ENCODE results near the gene SEMA6B.
A peak's percentile ranks its signal among the peaks of the same experiment; 100 is the strongest.

Gene SEMA6B

DNA sequence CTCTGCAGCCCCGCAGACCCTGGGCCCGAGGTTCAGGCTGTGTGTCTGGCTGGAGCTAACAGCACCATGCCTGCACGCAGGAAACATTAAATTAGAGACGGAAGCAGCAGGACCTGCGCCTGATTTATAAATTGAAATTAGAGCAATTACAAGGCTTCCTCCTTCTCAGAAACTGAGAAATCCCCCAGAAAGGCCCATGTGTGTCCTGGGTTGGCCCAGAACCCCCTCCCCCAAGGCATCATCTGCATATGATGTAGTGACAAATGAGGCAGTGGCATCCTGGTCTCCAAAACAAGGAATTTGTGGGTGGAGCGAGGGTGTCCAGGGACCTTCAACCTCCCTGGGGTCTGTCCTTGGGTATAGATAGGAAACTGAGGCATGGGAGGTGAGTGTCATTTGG lies 27.2 kb upstream of the SEMA6B start:
- no peak for DNase-seq

- DNase-seq = no peak
Measured at GRCh38 chr19:4586245-4586644, 26.8 kb upstream of the SEMA6B start.

DNA sequence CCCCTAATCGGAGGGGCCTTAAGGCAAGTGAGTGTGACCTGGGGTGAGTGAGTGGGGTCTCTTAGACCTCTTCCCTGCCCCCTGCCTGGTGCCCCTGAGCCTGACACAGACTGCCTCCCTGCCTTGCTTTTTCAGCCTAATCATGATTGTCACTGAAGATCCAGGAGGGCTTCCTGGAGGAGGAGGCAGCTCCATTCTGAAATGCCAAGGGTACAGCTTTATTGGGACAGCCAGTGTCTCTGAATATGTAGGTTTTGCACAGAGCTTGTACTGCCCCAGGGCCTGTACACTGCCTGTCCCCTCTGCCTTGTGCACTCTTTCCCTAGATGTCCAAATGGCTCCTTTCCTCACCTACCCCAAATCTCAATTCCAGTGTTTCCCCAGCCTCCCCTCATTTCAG lies 26.1 kb upstream of the SEMA6B start:
- no peak for DNase-seq

- peak; percentile 63 for DNase-seq
Measured at GRCh38 chr19:4584670-4585460, 25.4 kb upstream of the SEMA6B start.

GRCh38 chr19:4583961-4584669 lies 24.6 kb upstream of the SEMA6B start:
- peak; percentile 51 for DNase-seq

- DNase-seq = no peak
Measured at GRCh38 chr19:4582980-4583842, 23.7 kb upstream of the SEMA6B start.

DNA sequence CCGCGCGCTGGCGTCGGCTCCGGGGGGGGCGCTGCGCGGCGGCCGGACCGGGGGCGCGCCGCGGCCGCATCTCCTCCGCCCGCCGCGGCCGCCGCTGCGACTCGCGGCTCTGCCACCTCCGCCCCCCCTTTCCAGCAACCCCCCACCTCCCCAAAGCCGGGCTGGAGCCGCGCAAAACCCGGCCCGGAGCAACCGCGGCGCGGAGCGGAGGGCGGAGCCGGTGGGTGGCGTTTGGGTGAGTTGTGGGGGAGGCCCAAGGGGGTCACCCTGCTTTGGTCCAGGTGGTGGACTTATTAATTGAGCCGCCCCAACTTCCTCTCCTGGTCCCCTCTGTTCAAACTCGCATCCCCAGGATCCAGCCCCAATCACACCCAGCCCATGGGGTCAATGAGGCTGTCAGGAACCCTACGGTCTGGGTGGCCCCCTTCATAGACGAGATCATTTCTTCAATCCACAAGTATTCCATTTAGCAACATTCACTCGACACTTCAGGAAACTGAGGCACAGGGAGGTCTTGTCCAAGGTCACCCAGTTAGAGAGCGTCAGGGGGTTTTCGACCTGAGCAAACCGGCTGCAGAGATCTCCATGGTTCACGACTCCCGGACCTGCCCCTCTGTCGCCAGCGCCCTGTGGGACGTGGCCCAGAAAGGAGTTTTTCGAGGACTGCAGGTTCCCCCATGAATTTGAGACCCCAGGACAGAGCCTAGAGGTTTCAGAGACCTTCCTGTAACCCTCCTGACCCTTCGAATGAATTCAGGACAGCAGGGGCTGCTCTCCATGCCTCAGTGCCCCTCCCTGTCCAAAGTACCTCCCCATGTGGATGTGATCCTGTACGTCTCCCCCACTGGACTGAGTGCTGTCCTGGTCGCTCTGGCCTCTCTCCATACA lies 22.4 kb upstream of the SEMA6B start:
- peak; percentile 52 for DNase-seq

- peak; percentile 33 for DNase-seq
Measured at GRCh38 chr19:4580961-4581665, 21.6 kb upstream of the SEMA6B start.

GRCh38 chr19:4580021-4580901 lies 20.8 kb upstream of the SEMA6B start:
- DNase-seq = peak; percentile 57

DNA sequence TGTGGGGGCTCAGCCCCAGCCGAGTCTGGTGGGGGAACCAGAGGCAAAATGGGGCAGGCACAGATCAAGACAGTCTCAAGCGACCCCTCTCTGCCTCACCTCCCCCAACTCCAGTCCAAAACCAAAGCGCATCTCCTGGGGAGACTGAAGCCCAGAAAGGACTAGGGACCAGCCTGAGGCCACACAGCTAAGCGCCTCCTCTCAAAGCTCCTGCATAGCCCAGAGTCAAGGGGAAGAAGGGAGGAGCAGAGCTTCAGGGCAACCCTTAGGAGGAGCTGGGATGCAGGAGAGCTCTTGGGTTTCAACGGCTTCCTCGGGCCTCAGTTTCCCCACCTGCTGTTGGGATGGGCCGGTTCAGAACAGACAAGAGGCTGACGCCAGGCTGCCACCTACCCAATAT lies 19.9 kb upstream of the SEMA6B start:
- no peak for DNase-seq

DNA sequence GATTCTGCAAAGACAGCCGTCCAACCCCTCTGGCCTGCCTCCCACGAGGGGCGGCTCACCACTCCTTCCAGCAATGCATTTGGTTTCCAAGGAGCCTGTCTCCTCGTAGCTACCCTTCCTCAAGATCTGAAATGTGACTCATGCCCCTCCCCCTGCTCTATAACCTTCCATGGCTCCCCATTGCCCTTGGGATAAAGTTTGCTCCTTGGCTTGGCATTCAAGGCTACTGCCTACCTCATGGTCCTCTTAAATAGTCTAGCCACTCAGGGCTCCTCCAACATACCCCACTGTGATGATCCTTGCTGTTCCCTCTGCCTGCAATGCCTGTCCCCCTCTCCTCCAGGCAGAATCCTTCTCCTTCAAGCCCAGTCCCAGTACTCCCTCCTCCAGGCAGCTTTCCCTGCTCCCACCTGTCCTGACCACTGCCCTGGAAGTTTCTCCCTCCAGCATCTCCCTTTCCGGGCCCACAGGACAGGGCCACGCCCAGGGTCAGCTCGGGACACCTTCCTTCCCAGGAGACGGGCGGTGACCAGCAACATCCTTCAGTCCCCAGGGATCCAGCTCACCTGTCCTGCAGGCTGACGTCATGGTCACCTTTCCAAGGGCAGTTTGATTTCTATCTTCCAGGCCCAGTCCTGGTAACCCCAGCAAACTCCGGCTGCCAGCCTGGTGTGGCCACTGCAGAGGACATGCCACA lies 19.2 kb upstream of the SEMA6B start:
- DNase-seq = no peak

- no peak for DNase-seq
Measured at GRCh38 chr19:4577020-4577782, 17.7 kb upstream of the SEMA6B start.

GRCh38 chr19:4576016-4576933 lies 16.8 kb upstream of the SEMA6B start:
- peak; percentile 38 for DNase-seq

- no peak for DNase-seq
Measured at GRCh38 chr19:4575267-4576015, 16.0 kb upstream of the SEMA6B start.

- DNase-seq = no peak
Measured at GRCh38 chr19:4573682-4574081, 14.2 kb upstream of the SEMA6B start.

- DNase-seq = peak; percentile 98
Measured at GRCh38 chr19:4571305-4571917, 11.9 kb upstream of the SEMA6B start.

DNA sequence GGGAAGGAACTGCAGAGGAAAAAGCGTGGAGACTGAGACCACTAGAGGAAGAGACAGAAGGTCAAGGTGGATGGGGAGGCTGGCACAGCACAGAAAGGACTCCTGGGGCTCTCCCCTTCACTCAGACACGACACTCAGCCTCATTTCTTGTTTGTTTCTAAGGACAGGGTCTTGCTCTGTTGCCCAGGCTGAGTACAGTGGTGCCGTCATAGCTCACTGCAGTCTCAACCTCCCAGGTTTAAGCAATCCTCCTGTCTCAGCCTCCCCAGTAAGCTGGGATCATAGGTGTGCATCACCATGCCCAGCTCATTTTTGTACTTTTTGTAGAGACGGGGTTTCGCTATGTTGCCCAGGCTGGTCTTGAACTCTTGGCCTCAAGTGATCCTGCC lies 11.4 kb upstream of the SEMA6B start:
- no peak for DNase-seq
